ENCODE data around the gene SRPK1.
A peak's percentile ranks its signal among the peaks of the same experiment; 100 is the strongest.

Gene SRPK1

GRCh38 chr6:35810971-35811698, 109.8 kb downstream of the SRPK1 start:
- DNase-seq: peak; percentile 72

- DNase-seq: no peak
Observed at GRCh38 chr6:35809809-35810208, 111.1 kb downstream of the SRPK1 start.

GRCh38 chr6:35808688-35809087, 112.2 kb downstream of the SRPK1 start:
- DNase-seq: no peak

GRCh38 chr6:35804996-35805736, 115.7 kb downstream of the SRPK1 start, which contains the start of gene LHFPL5:
TSS of gene LHFPL5 (plus strand) at chr6:35805352. CDS start at chr6:35805671, 319 bp downstream.
- DNase-seq: peak; percentile 28

- DNase-seq: no peak
Observed at GRCh38 chr6:35801148-35801547, 119.8 kb downstream of the SRPK1 start.

GRCh38 chr6:35798706-35799105, 122.2 kb downstream of the SRPK1 start:
- no peak for DNase-seq

- DNase-seq: no peak
Observed at GRCh38 chr6:35797837-35798526, 122.9 kb downstream of the SRPK1 start.

GRCh38 chr6:35796236-35796635, 124.7 kb downstream of the SRPK1 start:
- no peak for DNase-seq

GRCh38 chr6:35795453-35796071, 125.3 kb downstream of the SRPK1 start:
- no peak for DNase-seq

- DNase-seq: no peak
Observed at GRCh38 chr6:35794536-35795452, 126.1 kb downstream of the SRPK1 start.

GRCh38 chr6:35790683-35791082, 130.2 kb downstream of the SRPK1 start:
- DNase-seq: no peak

- no peak for DNase-seq
Observed at GRCh38 chr6:35788423-35788982, 132.4 kb downstream of the SRPK1 start.

GRCh38 chr6:35787266-35788218, 133.4 kb downstream of the SRPK1 start:
- DNase-seq: no peak

- no peak for DNase-seq
Observed at GRCh38 chr6:35786810-35787209, 134.1 kb downstream of the SRPK1 start.

- no peak for DNase-seq
Observed at GRCh38 chr6:35786272-35786671, 134.6 kb downstream of the SRPK1 start.

- DNase-seq: no peak
Observed at GRCh38 chr6:35784200-35784599, 136.7 kb downstream of the SRPK1 start.
